ENCODE measurements around the gene DIDO1. TPM values are rescaled to one million over a fixed set of nuclear protein-coding genes. Genes with fewer than 3 reads are reported as not detected.

Gene DIDO1
- total and polyA plus RNA-seq, 2 of the 13 experiments (the other 11 are each of a cell fraction or from before 2014, with no cell fraction given): 75.0 to 75.1 TPM

DNA sequence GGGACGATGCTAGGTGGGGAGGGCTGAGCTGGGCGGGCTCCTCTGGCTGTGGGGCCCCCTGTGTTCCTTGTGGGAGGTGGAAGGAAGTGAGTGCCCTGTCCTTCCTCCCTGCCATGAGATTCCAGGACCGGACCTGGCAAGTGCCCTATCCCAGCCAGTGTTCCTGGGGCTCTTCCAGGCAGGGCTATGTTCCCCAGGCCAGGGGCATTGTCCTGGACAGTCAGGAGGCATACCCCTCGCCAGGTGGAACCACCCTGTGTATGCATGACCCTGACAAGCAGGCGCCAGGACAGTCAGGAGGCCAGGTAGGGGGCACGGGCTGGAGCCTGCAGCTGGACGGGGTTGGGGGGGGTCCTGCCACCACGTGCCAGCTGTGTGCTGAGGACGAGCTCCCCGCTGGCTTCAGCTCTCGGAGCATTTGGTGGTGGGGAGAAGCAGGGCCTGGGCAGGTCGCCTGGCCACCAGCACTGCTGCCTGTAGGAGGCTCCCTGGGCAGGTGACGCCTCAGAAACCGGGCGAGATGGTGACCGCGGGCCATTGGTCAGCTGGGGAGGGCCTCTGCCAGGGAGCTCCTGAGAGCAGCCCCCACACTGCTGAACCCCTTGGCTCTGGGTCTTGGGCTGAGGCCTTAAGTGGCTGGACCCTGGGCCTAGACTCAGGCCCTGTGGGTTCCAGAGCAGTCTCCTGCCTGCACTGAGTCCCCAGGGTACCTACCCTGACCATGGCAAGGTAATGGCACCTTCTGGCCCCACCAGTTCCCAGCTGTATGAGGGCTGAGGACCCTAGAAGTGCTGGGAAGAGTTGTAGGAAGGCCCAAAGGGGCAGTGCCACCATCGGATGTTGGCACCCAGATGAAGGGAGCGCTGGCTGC is 26.9 kb upstream of the DIDO1 start (continued):
- TF ChIP-seq, protein P1, sequence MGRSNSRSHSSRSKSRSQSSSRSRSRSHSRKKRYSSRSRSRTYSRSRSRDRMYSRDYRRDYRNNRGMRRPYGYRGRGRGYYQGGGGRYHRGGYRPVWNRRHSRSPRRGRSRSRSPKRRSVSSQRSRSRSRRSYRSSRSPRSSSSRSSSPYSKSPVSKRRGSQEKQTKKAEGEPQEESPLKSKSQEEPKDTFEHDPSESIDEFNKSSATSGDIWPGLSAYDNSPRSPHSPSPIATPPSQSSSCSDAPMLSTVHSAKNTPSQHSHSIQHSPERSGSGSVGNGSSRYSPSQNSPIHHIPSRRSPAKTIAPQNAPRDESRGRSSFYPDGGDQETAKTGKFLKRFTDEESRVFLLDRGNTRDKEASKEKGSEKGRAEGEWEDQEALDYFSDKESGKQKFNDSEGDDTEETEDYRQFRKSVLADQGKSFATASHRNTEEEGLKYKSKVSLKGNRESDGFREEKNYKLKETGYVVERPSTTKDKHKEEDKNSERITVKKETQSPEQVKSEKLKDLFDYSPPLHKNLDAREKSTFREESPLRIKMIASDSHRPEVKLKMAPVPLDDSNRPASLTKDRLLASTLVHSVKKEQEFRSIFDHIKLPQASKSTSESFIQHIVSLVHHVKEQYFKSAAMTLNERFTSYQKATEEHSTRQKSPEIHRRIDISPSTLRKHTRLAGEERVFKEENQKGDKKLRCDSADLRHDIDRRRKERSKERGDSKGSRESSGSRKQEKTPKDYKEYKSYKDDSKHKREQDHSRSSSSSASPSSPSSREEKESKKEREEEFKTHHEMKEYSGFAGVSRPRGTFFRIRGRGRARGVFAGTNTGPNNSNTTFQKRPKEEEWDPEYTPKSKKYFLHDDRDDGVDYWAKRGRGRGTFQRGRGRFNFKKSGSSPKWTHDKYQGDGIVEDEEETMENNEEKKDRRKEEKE (IDR thresholded peaks at IDR 0.05): no peak
- TF ChIP-seq, protein P2, sequence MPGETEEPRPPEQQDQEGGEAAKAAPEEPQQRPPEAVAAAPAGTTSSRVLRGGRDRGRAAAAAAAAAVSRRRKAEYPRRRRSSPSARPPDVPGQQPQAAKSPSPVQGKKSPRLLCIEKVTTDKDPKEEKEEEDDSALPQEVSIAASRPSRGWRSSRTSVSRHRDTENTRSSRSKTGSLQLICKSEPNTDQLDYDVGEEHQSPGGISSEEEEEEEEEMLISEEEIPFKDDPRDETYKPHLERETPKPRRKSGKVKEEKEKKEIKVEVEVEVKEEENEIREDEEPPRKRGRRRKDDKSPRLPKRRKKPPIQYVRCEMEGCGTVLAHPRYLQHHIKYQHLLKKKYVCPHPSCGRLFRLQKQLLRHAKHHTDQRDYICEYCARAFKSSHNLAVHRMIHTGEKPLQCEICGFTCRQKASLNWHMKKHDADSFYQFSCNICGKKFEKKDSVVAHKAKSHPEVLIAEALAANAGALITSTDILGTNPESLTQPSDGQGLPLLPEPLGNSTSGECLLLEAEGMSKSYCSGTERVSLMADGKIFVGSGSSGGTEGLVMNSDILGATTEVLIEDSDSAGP (CRISPR knock-in tag; IDR thresholded peaks at IDR 0.05; ENCODE audit: borderline replicate concordance): peak; percentile 30; the same call in 1 of the 2 replicates
- TF ChIP-seq SMAD3 (CRISPR knock-in tag; IDR thresholded peaks at IDR 0.05) (peak; percentile 33; the same call in 1 of the 2 replicates), GATAD2A (CRISPR knock-in tag; IDR thresholded peaks at IDR 0.05) (no peak), STAT5B (CRISPR knock-in tag; IDR thresholded peaks at IDR 0.05) (0 out of 2 replicates have a peak, but pooled peaks have one; percentile 54), POGZ (CRISPR knock-in tag; IDR thresholded peaks at IDR 0.05) (peak; percentile 70; the same call in 1 of the 2 replicates), AGO1 (IDR thresholded peaks at IDR 0.05; ENCODE audit: low read depth, low read length, poor library complexity, severe bottlenecking) (peak; percentile 28), CREM (IDR thresholded peaks at IDR 0.05) (no peak), CREM (CRISPR knock-in tag; IDR thresholded peaks at IDR 0.05) (peak; percentile 29; the same call in 1 of the 2 replicates), ZNF3 (CRISPR knock-in tag; IDR thresholded peaks at IDR 0.05) (no peak)
- TF ChIP-seq, protein P3, sequence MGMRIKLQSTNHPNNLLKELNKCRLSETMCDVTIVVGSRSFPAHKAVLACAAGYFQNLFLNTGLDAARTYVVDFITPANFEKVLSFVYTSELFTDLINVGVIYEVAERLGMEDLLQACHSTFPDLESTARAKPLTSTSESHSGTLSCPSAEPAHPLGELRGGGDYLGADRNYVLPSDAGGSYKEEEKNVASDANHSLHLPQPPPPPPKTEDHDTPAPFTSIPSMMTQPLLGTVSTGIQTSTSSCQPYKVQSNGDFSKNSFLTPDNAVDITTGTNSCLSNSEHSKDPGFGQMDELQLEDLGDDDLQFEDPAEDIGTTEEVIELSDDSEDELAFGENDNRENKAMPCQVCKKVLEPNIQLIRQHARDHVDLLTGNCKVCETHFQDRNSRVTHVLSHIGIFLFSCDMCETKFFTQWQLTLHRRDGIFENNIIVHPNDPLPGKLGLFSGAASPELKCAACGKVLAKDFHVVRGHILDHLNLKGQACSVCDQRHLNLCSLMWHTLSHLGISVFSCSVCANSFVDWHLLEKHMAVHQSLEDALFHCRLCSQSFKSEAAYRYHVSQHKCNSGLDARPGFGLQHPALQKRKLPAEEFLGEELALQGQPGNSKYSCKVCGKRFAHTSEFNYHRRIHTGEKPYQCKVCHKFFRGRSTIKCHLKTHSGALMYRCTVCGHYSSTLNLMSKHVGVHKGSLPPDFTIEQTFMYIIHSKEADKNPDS (CRISPR knock-in tag; IDR thresholded peaks at IDR 0.05): peak; percentile 76; the same call in 1 of the 2 replicates
- TF ChIP-seq, protein P4, sequence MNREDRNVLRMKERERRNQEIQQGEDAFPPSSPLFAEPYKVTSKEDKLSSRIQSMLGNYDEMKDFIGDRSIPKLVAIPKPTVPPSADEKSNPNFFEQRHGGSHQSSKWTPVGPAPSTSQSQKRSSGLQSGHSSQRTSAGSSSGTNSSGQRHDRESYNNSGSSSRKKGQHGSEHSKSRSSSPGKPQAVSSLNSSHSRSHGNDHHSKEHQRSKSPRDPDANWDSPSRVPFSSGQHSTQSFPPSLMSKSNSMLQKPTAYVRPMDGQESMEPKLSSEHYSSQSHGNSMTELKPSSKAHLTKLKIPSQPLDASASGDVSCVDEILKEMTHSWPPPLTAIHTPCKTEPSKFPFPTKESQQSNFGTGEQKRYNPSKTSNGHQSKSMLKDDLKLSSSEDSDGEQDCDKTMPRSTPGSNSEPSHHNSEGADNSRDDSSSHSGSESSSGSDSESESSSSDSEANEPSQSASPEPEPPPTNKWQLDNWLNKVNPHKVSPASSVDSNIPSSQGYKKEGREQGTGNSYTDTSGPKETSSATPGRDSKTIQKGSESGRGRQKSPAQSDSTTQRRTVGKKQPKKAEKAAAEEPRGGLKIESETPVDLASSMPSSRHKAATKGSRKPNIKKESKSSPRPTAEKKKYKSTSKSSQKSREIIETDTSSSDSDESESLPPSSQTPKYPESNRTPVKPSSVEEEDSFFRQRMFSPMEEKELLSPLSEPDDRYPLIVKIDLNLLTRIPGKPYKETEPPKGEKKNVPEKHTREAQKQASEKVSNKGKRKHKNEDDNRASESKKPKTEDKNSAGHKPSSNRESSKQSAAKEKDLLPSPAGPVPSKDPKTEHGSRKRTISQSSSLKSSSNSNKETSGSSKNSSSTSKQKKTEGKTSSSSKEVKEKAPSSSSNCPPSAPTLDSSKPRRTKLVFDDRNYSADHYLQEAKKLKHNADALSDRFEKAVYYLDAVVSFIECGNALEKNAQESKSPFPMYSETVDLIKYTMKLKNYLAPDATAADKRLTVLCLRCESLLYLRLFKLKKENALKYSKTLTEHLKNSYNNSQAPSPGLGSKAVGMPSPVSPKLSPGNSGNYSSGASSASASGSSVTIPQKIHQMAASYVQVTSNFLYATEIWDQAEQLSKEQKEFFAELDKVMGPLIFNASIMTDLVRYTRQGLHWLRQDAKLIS (CRISPR knock-in tag; IDR thresholded peaks at IDR 0.05): 0 out of 2 replicates have a peak, but pooled peaks have one; percentile 93
- TF ChIP-seq, protein P5, sequence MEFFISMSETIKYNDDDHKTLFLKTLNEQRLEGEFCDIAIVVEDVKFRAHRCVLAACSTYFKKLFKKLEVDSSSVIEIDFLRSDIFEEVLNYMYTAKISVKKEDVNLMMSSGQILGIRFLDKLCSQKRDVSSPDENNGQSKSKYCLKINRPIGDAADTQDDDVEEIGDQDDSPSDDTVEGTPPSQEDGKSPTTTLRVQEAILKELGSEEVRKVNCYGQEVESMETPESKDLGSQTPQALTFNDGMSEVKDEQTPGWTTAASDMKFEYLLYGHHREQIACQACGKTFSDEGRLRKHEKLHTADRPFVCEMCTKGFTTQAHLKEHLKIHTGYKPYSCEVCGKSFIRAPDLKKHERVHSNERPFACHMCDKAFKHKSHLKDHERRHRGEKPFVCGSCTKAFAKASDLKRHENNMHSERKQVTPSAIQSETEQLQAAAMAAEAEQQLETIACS (CRISPR knock-in tag; IDR thresholded peaks at IDR 0.05): no peak
- TF ChIP-seq, protein P6, sequence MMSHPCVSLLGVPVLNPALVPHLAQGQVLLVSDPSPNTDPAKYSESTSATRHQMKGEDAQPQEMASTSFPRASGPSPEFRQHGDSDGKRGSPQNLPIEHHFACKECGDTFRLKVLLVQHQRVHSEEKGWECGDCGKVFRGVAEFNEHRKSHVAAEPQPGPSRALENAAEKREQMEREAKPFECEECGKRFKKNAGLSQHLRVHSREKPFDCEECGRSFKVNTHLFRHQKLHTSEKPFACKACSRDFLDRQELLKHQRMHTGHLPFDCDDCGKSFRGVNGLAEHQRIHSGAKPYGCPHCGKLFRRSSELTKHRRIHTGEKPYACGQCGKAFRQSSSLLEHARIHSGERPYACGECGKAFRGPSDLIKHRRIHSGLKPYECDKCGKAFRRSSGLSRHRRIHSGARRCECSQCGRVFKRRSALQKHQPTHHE (CRISPR knock-in tag; IDR thresholded peaks at IDR 0.05; ENCODE audit: borderline replicate concordance): no peak; the same call in 1 of the 2 replicates

Measured in HepG2 (cell line).